H9 (cell line): ENCODE measurements around the gene IL1RAPL2. TPM values are rescaled to one million over a fixed set of nuclear protein-coding genes. Genes with fewer than 3 reads are reported as not detected.

Experiments
- DNase-seq: peaks from one replicate; pipeline ENCODE4 v3.0.0-alpha.2; 2017
- H2AFZ ChIP-seq: one replicate; pipeline ENCODE4 v1.6.1; 2013; ENCODE audit warnings: mild to moderate bottlenecking, low read length, control low read depth, moderate library complexity
- H2AK5ac ChIP-seq: 2 replicates; pipeline ENCODE4 v1.6.1; 2013; ENCODE audit warnings: low read length, control low read depth, mixed read lengths; ENCODE audit not compliant: insufficient read length
- H2BK120ac ChIP-seq: one replicate; pipeline ENCODE4 v1.6.1; 2013; ENCODE audit warnings: low read depth, mild to moderate bottlenecking, low read length, control low read depth, inconsistent platforms; ENCODE audit not compliant: poor library complexity, severe bottlenecking
- H2BK12ac ChIP-seq: 2 replicates; pipeline ENCODE4 v1.6.1; 2013; ENCODE audit warnings: low read length, control low read depth, mixed read lengths, low read depth; ENCODE audit not compliant: insufficient read length
- H2BK15ac ChIP-seq: 2 replicates; pipeline ENCODE4 v1.6.1; 2013; ENCODE audit warnings: low read depth, low read length, control low read depth
- H2BK20ac ChIP-seq: one replicate; pipeline ENCODE4 v1.6.1; 2013; ENCODE audit warnings: low read depth, mild to moderate bottlenecking, low read length, control low read depth, inconsistent platforms; ENCODE audit not compliant: poor library complexity, severe bottlenecking
- H2BK5ac ChIP-seq: 2 replicates; pipeline ENCODE4 v1.6.1; 2013; ENCODE audit warnings: low read length, control low read depth, mixed read lengths; ENCODE audit not compliant: insufficient read length
- H3K14ac ChIP-seq: 2 replicates; pipeline ENCODE4 v1.6.1; 2013; ENCODE audit warnings: low read length, control low read depth; ENCODE audit not compliant: insufficient read depth
- H3K18ac ChIP-seq: 2 replicates; pipeline ENCODE4 v1.6.1; 2013; ENCODE audit warnings: low read depth, mild to moderate bottlenecking, mixed read lengths, low read length, control low read depth; ENCODE audit not compliant: insufficient read length
- H3K23ac ChIP-seq: 2 replicates; pipeline ENCODE4 v1.6.1; 2013; ENCODE audit warnings: low read length, control low read depth, mixed read lengths, low read depth; ENCODE audit not compliant: insufficient read length
- H3K23me2 ChIP-seq: 2 replicates; pipeline ENCODE4 v1.6.1; 2013; ENCODE audit warnings: low read depth, mild to moderate bottlenecking, mixed read lengths, low read length, control low read depth; ENCODE audit not compliant: insufficient read length, poor library complexity, severe bottlenecking
- H3K27ac ChIP-seq: 2 replicates; pipeline ENCODE4 v1.5.1; 2013; ENCODE audit warnings: low read length, control low read depth, mixed read lengths, low read depth; ENCODE audit not compliant: insufficient read length
- H3K27me3 ChIP-seq: 2 replicates; pipeline ENCODE4 v1.6.1; 2013; ENCODE audit warnings: low read length, control low read depth, inconsistent platforms; ENCODE audit not compliant: insufficient read depth
- H3K4ac ChIP-seq: 2 replicates; pipeline ENCODE4 v1.6.1; 2013; ENCODE audit warnings: low read depth, mild to moderate bottlenecking, control low read depth, inconsistent platforms, low read length, moderate library complexity
- H3K4me1 ChIP-seq: 2 replicates; pipeline ENCODE4 v1.6.1; 2013; ENCODE audit warnings: low read length, control low read depth, inconsistent platforms; ENCODE audit not compliant: insufficient read depth
- H3K4me2 ChIP-seq: 2 replicates; pipeline ENCODE4 v1.6.1; 2013; ENCODE audit warnings: low read length, control low read depth, mixed read lengths; ENCODE audit not compliant: insufficient read length, insufficient read depth
- H3K56ac ChIP-seq: 2 replicates; pipeline ENCODE4 v1.6.1; 2013; ENCODE audit warnings: low read depth, mild to moderate bottlenecking, mixed read lengths, low read length, control low read depth; ENCODE audit not compliant: insufficient read length
- H3K79me1 ChIP-seq: 2 replicates; pipeline ENCODE4 v1.6.1; 2013; ENCODE audit warnings: low read depth, mild to moderate bottlenecking, moderate library complexity, low read length, control low read depth, inconsistent platforms; ENCODE audit not compliant: insufficient read depth, poor library complexity, severe bottlenecking
- H3K79me2 ChIP-seq: 2 replicates; pipeline ENCODE4 v1.6.1; 2013; ENCODE audit warnings: low read length, control low read depth, inconsistent platforms; ENCODE audit not compliant: insufficient read depth
- H3K9ac ChIP-seq: 2 replicates; pipeline ENCODE4 v1.6.1; 2013; ENCODE audit warnings: low read length, control low read depth, mixed read lengths; ENCODE audit not compliant: insufficient read length; ENCODE audit errors: extremely low read depth
- H3K9me3 ChIP-seq: one replicate; pipeline ENCODE4 v1.6.1; 2013; ENCODE audit warnings: low read depth, low read length, inconsistent platforms; ENCODE audit not compliant: control insufficient read depth
- H3T11ph ChIP-seq: one replicate; pipeline ENCODE4 v1.6.1; 2013; ENCODE audit warnings: mild to moderate bottlenecking, low read length, control low read depth, inconsistent platforms
- H4K20me1 ChIP-seq: one replicate; pipeline ENCODE4 v1.6.1; 2013; ENCODE audit not compliant: control insufficient read depth, insufficient read length, insufficient read depth
- H4K5ac ChIP-seq: 2 replicates; pipeline ENCODE4 v1.6.1; 2013; ENCODE audit warnings: low read depth, mild to moderate bottlenecking, mixed read lengths, low read length, control low read depth; ENCODE audit not compliant: insufficient read length
- H4K8ac ChIP-seq: replicated peaks from 2 replicates; pipeline ENCODE4 v1.6.1; 2013; ENCODE audit warnings: low read length, control low read depth, mixed read lengths, low read depth; ENCODE audit not compliant: insufficient read length
- H4K91ac ChIP-seq: 2 replicates; pipeline ENCODE4 v1.6.1; 2013; ENCODE audit warnings: low read depth, mild to moderate bottlenecking, moderate library complexity, mixed read lengths, low read length, control low read depth; ENCODE audit not compliant: insufficient read length
- H3K27ac Mint-ChIP-seq, 3 experiments: 2 replicates in 2 of 3; 3 replicates in 1 of 3; pipeline ENCODE4 v1.8.0; 2020 to 2021; ENCODE audit warnings: mixed read lengths in 3 of 3, mild to moderate bottlenecking in 1 of 3, moderate library complexity in 1 of 3
- H3K27me3 Mint-ChIP-seq: 2 replicates; pipeline ENCODE4 v1.8.0; 2021; ENCODE audit warnings: low read depth, mild to moderate bottlenecking, moderate library complexity, mixed read lengths
- H3K36me3 Mint-ChIP-seq, 3 experiments: 2 replicates in 2 of 3; 3 replicates in 1 of 3; pipeline ENCODE4 v1.8.0; 2020 to 2021; ENCODE audit warnings: low read depth in 3 of 3, mixed read lengths in 3 of 3; ENCODE audit not compliant: insufficient read depth in 1 of 3
- H3K4me1 Mint-ChIP-seq, 2 experiments: 2 replicates each; pipeline ENCODE4 v1.8.0; 2020; ENCODE audit warnings: mixed read lengths in 2 of 2
- H3K4me3 Mint-ChIP-seq, 2 experiments: 2 replicates in 1 of 2; 3 replicates in 1 of 2; pipeline ENCODE4 v1.8.0; 2020 to 2021; ENCODE audit warnings: mild to moderate bottlenecking in 2 of 2, mixed read lengths in 2 of 2, moderate library complexity in 1 of 2
- H3K9me3 Mint-ChIP-seq, 2 experiments: 2 replicates in 1 of 2; 3 replicates in 1 of 2; pipeline ENCODE4 v1.8.0; 2020; ENCODE audit warnings: mild to moderate bottlenecking in 2 of 2, mixed read lengths in 2 of 2, moderate library complexity in 1 of 2
- WGBS: extraction: QIAGEN DNeasy Blood & Tissue Kit; methylation state at CpG from one replicate; pipeline ENCODE4 v1.1.7; 2013; ENCODE audit warnings: missing lambda C conversion rate, low lambda C conversion rate, mixed read lengths; ENCODE audit not compliant: insufficient read length; ENCODE audit errors: extremely low coverage; 5-methylcytosine and 5-hydroxymethylcytosine counted together
- total RNA-seq: library from RNA; stranded (reverse); gene quantifications from 2 replicates; pipeline ENCODE4 v1.2.1, GENCODE V29; 2021
- TF ChIP-seq, protein P1 (sequence below): fragments of 200-600 bp; sonication (generic); conservative IDR thresholded peaks from 3 replicates; pipeline ENCODE4 v1.8.0; 2021; ENCODE audit warnings: antibody characterized with exemption, mild to moderate bottlenecking

The IL1RAPL2 gene
- total RNA-seq, 1 experiment from 2014 or later = not detected

DNA sequence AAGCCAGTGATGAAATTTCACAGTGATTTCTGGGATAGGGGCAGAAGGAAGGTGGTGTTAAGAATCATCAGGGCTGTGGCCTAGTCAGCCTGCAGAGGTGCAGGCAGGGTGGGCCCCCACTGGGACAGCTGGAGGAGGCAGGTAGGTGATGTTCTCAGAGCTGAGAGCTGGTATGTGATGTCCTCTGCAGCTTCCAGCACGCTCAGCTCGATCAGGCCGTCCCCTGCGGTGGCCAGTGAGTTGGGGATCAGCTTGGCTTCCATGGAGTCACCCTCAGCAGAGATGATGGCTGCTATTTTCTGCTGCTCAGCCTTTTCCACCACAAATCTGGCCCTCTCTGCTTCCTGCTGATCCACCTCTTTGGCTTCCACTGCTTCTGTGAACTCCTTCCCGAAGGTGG, 81.1 kb downstream of the IL1RAPL2 start:
- H3K9me3 Mint-ChIP-seq = peaks cover 2 to 58% of the 10 kb centered on the region in 2 experiments; a peak in 3 of 5 replicates
- H3K18ac ChIP-seq = no peak overlapping the region
- no peak overlapping the region for H4K5ac ChIP-seq
- H3K9ac ChIP-seq = no peak overlapping the region
- DNase-seq = no peak
- H3K4ac ChIP-seq = no peak overlapping the region
- H3K27ac ChIP-seq = no peak overlapping the region
- no peaks in the 10 kb centered on the region for H3K9me3 ChIP-seq
- no peaks in the 10 kb centered on the region for H3K4me1 Mint-ChIP-seq
- WGBS = no CpG with 5 or more reads among the region's 5 CpGs
- H3K79me1 ChIP-seq = no peaks in the 10 kb centered on the region
- H3K56ac ChIP-seq = no peak overlapping the region
- no peak overlapping the region for H3T11ph ChIP-seq
- no peaks in the 10 kb centered on the region for H3K79me2 ChIP-seq
- no peaks in the 10 kb centered on the region for H3K4me1 ChIP-seq
- no peaks in the 10 kb centered on the region for H3K23me2 ChIP-seq
- H3K27ac Mint-ChIP-seq = no peak overlapping the region
- no peaks in the 10 kb centered on the region for H3K27me3 ChIP-seq
- H3K4me3 Mint-ChIP-seq = no peak overlapping the region
- no peak overlapping the region for H4K91ac ChIP-seq
- H2BK120ac ChIP-seq = no peak overlapping the region
- H3K4me2 ChIP-seq = no peak overlapping the region
- H3K36me3 Mint-ChIP-seq = peaks cover 0 to 2% (median 0%) of the 10 kb centered on the region in 3 experiments; a peak in 1 of 7 replicates
- H2BK12ac ChIP-seq = no peak overlapping the region
- H4K8ac ChIP-seq = no peak overlapping the region
- no peak overlapping the region for H2BK20ac ChIP-seq
- H2AK5ac ChIP-seq = no peak overlapping the region
- TF ChIP-seq, protein P1, sequence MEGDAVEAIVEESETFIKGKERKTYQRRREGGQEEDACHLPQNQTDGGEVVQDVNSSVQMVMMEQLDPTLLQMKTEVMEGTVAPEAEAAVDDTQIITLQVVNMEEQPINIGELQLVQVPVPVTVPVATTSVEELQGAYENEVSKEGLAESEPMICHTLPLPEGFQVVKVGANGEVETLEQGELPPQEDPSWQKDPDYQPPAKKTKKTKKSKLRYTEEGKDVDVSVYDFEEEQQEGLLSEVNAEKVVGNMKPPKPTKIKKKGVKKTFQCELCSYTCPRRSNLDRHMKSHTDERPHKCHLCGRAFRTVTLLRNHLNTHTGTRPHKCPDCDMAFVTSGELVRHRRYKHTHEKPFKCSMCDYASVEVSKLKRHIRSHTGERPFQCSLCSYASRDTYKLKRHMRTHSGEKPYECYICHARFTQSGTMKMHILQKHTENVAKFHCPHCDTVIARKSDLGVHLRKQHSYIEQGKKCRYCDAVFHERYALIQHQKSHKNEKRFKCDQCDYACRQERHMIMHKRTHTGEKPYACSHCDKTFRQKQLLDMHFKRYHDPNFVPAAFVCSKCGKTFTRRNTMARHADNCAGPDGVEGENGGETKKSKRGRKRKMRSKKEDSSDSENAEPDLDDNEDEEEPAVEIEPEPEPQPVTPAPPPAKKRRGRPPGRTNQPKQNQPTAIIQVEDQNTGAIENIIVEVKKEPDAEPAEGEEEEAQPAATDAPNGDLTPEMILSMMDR = no peak
- H4K20me1 ChIP-seq = no peaks in the 10 kb centered on the region
- no peak overlapping the region for H2BK5ac ChIP-seq
- H3K23ac ChIP-seq = no peak overlapping the region
- H2BK15ac ChIP-seq = no peak overlapping the region
- no peak overlapping the region for H2AFZ ChIP-seq
- no peaks in the 10 kb centered on the region; the same call in 1 of the 2 replicates for H3K27me3 Mint-ChIP-seq
- no peak overlapping the region for H3K14ac ChIP-seq
